Calu3 (cell line): ENCODE measurements around the gene IQCM. TPM values are rescaled to one million over a fixed set of nuclear protein-coding genes. Genes with fewer than 3 reads are reported as not detected.

ENCODE experiments used
- BruUV-seq: library from RNA; stranded (reverse); fragments of 400-500 nt; replicated peaks from 2 replicates; lab custom pipeline; 2021; lab: Mats Ljungman, UMichigan
- CTCF ChIA-PET: fragments of 300-600 bp; sonication (Branson Sonifier 250); formaldehyde crosslinking; loops from one replicate; lab custom pipeline; 2022; ENCODE audit warnings: antibody characterized with exemption; lab: Charles Lee
- DNase-seq: peaks from one replicate; pipeline ENCODE4 v3.0.0; 2022
- H3K27ac Mint-ChIP-seq: one replicate; pipeline ENCODE4 v1.8.0; 2022; ENCODE audit warnings: mixed read lengths; ENCODE audit not compliant: unreplicated experiment
- H3K27me3 Mint-ChIP-seq: one replicate; pipeline ENCODE4 v1.8.0; 2022; ENCODE audit warnings: mixed read lengths; ENCODE audit not compliant: unreplicated experiment
- H3K36me3 Mint-ChIP-seq: one replicate; pipeline ENCODE4 v1.8.0; 2022; ENCODE audit warnings: mild to moderate bottlenecking, moderate library complexity, mixed read lengths; ENCODE audit not compliant: insufficient read depth, unreplicated experiment
- H3K4me1 Mint-ChIP-seq: one replicate; pipeline ENCODE4 v1.8.0; 2022; ENCODE audit warnings: mild to moderate bottlenecking, low read depth, mixed read lengths; ENCODE audit not compliant: unreplicated experiment
- H3K4me3 Mint-ChIP-seq: one replicate; pipeline ENCODE4 v1.8.0; 2022; ENCODE audit warnings: mild to moderate bottlenecking, low read depth, moderate library complexity, mixed read lengths; ENCODE audit not compliant: unreplicated experiment
- H3K9me3 Mint-ChIP-seq: one replicate; pipeline ENCODE4 v1.8.0; 2022; ENCODE audit warnings: low read depth, mixed read lengths; ENCODE audit not compliant: unreplicated experiment
- CTCF ChIP-seq: fragments of 200-600 bp; IDR thresholded peaks from one replicate; pipeline ENCODE4 v1.8.0; 2022; ENCODE audit warnings: antibody characterized with exemption; ENCODE audit not compliant: unreplicated experiment
- intact Hi-C: fragments of 100-400 bp; cut with micrococcal nuclease; formaldehyde crosslinking; loops from one replicate; pipeline ENCODE4 v1.10.0; 2022; ENCODE audit not compliant: unreplicated experiment
- total RNA-seq: library from RNA; stranded (reverse); gene quantifications from 2 replicates; pipeline ENCODE4 v1.2.3, GENCODE V29; 2022

IQCM gene
- total RNA-seq, 1 experiment from 2014 or later = not detected

DNA sequence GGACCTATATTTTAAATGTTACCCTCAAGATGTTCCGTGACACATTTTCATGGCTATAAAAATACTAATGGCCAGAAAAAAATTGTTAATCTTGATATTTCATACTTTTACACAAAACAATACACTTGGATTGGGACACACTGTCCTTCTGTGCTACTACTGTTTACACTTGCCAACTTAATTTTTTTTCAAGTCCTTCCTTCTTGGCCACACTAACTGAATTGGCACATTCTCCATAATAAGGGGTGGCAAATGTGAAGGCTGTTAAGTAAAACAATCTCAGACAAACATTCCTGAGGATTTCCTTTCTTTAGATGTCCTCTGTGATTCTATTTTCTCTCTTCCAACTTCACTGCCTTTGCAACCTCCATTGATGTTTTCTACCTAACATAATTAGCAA is 225.8 kb downstream of the IQCM start:
- intact Hi-C loops = no loop called here
- H3K27me3 Mint-ChIP-seq = no peaks in the 10 kb centered on the region
- TF ChIP-seq CTCF = no peak
- no peaks in the 10 kb centered on the region for H3K4me1 Mint-ChIP-seq
- no peaks in the 10 kb centered on the region for H3K36me3 Mint-ChIP-seq
- no peak overlapping the region for H3K4me3 Mint-ChIP-seq
- CTCF ChIA-PET = no interaction called here
- BruUV-seq = no TSS peak
- H3K9me3 Mint-ChIP-seq = peaks cover 3% of the 10 kb centered on the region
- H3K27ac Mint-ChIP-seq = no peak overlapping the region
- DNase-seq = no peak

DNA sequence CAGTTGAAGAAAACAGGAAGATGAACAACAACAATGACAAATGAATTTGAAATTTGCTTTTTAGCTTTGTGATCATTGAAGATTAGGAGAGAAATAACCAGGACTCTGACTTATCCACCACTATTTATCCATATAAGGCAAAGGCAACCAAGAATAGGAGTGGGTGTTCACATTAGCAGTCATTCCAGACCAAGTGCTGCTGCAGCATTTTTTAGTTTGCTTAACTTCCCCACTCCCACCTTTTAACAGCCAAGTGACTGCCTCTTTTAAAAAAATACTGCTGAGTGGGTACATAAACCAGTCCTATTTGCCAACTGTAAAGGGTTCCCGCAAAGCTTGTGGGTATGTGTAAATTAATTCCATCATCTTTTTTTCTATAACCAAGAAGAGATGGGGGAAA is 230.9 kb downstream of the IQCM start:
- no peaks in the 10 kb centered on the region for H3K36me3 Mint-ChIP-seq
- DNase-seq = no peak
- H3K4me1 Mint-ChIP-seq = no peaks in the 10 kb centered on the region
- CTCF ChIA-PET = no interaction called here
- H3K4me3 Mint-ChIP-seq = no peak overlapping the region
- no TSS peak for BruUV-seq
- no peaks in the 10 kb centered on the region for H3K27me3 Mint-ChIP-seq
- intact Hi-C loops = no loop called here
- no peak overlapping the region for H3K27ac Mint-ChIP-seq
- TF ChIP-seq CTCF = no peak
- no peaks in the 10 kb centered on the region for H3K9me3 Mint-ChIP-seq

- Mint-ChIP-seq H3K27me3 (no peaks in the 10 kb centered on the region), H3K27ac (no peak overlapping the region), H3K9me3 (no peaks in the 10 kb centered on the region), H3K36me3 (no peaks in the 10 kb centered on the region), H3K4me3 (no peak overlapping the region), H3K4me1 (no peaks in the 10 kb centered on the region)
- no TSS peak for BruUV-seq
- TF ChIP-seq CTCF = no peak
- DNase-seq = no peak
- intact Hi-C loops = no loop called here
- CTCF ChIA-PET = no interaction called here
These were observed 240.7 kb downstream of the IQCM start for GRCh38 chr4:149574971-149575370.

DNA sequence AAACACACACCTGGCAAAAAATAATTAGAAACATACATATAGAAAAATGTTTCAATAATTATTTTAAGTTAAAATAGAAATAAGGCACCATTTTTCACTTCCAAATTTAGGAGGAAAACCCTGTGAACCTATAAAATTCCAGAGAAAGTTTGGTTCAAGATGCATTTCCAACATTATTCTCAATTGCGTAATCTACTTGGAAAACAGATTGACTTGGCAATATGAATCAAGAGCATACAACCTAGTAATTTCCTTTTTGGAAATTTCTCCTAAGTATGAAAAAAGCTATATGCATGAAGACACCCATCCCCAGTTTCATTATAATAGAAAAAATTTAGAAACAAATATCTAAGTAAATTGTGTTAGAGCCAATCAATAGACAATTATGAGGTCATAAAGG is 242.9 kb downstream of the IQCM start:
- CTCF ChIA-PET = no interaction called here
- intact Hi-C loops = no loop called here
- no TSS peak for BruUV-seq
- no peak for TF ChIP-seq CTCF
- Mint-ChIP-seq H3K27me3 (no peaks in the 10 kb centered on the region), H3K9me3 (no peaks in the 10 kb centered on the region), H3K27ac (no peak overlapping the region), H3K4me1 (no peaks in the 10 kb centered on the region), H3K4me3 (no peak overlapping the region), H3K36me3 (no peaks in the 10 kb centered on the region)
- DNase-seq = no peak

DNA sequence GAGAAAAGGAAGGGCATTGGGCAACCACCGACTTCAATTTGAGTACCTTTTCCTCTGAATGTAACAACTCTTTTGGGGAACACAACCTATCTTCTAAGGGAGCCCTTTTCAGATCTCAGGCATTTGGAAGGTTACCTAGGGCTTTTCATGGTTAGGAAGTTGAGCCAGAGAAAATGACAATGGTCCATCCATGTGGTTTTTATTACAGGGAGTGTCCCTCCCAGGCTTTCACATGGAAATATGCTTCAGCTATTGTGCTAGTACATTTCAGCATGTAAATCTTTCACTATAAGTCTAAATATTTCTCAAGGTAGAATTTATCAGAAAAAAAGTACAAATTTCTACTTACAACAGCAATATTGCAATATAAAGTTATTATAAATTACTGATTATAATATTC is 259.8 kb downstream of the IQCM start:
- TF ChIP-seq CTCF = no peak
- BruUV-seq = no TSS peak
- Mint-ChIP-seq H3K4me3 (no peak overlapping the region), H3K9me3 (peaks cover 15% of the 10 kb centered on the region), H3K36me3 (no peaks in the 10 kb centered on the region), H3K27ac (no peak overlapping the region), H3K27me3 (no peaks in the 10 kb centered on the region), H3K4me1 (no peaks in the 10 kb centered on the region)
- no peak for DNase-seq
- intact Hi-C loops = no loop called here
- CTCF ChIA-PET = no interaction called here
